ENCODE results near the gene GRAMD1B. TPM values are rescaled to one million over a fixed set of nuclear protein-coding genes. Genes with fewer than 3 reads are reported as not detected.

The GRAMD1B gene
- total RNA-seq, 1 donor from 2014 or later, result 31.8 TPM

DNA sequence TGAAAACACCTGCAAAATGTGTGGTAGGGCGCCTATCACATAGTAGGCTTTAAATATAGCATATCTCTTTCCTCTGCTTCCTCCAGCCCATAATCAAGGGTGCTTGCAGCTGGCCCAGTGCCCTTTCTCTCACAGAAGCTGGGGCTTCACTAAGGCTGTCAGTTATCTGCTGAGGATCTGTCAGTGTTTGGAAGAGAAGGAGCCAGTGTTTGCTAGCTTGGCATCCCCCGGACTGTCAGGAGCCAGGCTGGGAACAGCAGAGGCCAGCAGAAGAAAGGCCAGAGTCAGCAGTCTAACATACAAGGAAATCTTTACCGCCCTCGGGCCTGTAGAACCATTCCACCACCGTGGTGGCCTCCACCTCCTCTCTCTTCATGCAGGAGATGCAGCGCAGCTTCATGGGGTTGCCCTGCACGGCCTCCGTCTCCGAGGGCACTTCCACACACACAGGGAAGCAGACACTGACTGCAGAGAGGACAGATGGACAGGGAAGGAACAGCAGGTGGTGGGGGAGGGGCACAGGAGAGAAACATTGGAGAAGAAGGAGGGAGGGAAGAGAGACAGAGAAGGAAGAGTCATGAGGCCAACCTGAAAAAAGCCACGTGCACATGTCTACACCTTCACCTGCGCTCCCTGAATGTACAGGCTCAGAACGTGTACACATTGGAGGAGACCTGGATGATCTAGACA lies 215.4 kb downstream of the GRAMD1B start:
- Histone ChIP-seq H3K4me3 (no peak overlapping the region), H3K36me3 (no peaks in the 10 kb centered on the region), H3K4me1 (no peaks in the 10 kb centered on the region), H3K9me3 (replicated peaks) (no peaks in the 10 kb centered on the region), H3K27ac (replicated peaks) (no peak overlapping the region), H3K27me3 (ENCODE audit: low read depth) (peaks cover 20% of the 10 kb centered on the region)
- TF ChIP-seq, protein P1, sequence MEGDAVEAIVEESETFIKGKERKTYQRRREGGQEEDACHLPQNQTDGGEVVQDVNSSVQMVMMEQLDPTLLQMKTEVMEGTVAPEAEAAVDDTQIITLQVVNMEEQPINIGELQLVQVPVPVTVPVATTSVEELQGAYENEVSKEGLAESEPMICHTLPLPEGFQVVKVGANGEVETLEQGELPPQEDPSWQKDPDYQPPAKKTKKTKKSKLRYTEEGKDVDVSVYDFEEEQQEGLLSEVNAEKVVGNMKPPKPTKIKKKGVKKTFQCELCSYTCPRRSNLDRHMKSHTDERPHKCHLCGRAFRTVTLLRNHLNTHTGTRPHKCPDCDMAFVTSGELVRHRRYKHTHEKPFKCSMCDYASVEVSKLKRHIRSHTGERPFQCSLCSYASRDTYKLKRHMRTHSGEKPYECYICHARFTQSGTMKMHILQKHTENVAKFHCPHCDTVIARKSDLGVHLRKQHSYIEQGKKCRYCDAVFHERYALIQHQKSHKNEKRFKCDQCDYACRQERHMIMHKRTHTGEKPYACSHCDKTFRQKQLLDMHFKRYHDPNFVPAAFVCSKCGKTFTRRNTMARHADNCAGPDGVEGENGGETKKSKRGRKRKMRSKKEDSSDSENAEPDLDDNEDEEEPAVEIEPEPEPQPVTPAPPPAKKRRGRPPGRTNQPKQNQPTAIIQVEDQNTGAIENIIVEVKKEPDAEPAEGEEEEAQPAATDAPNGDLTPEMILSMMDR (IDR thresholded peaks at IDR 0.05; ENCODE audit: borderline replicate concordance), result no peak
- no peak for DNase-seq
- intact Hi-C loops (cut with micrococcal nuclease), result no loop called here

DNA sequence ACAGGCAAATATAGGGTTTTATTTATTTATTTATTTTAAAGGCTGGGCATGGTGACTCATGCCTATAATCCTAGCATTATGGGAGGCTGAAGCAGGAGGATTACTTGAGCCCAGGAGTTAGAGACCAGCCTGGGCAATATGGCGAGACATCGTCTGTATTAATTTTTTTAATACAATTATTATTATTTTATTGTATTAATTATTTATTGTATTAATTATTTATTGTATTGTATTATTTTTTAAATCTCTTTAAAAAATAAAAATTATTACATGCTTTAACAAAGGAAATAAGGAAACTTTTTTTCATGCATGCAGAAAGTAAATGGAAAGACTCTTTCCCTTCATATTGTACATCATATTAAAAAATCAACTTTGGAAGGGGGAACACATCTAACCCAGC lies 220.8 kb downstream of the GRAMD1B start:
- TF ChIP-seq, protein P1 (IDR thresholded peaks at IDR 0.05; ENCODE audit: borderline replicate concordance), result no peak
- Histone ChIP-seq H3K36me3 (no peaks in the 10 kb centered on the region), H3K4me3 (no peak overlapping the region), H3K4me1 (peaks cover 27% of the 10 kb centered on the region), H3K27ac (replicated peaks) (no peak overlapping the region), H3K9me3 (replicated peaks) (no peaks in the 10 kb centered on the region), H3K27me3 (ENCODE audit: low read depth) (peaks cover 39% of the 10 kb centered on the region)
- intact Hi-C loops (cut with micrococcal nuclease), result no loop called here
- DNase-seq, result no peak

DNA sequence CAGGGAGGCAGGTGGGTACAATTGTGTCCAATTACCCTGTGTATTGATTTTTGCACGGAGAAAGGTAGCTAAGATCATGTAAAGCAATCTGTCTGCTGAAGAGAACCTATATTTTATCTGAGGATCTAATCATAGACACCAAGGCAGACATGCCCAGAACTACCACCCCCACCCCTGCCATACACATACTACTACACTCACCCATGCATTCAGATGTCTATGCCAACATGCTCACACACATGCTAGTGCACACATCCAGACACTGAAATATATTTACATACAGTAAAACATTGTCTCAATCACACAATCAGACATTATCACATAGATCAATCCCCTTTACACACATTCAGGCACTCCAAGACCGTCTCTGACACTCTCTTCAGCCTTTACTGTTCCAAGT lies 222.5 kb downstream of the GRAMD1B start:
- TF ChIP-seq, protein P1 (IDR thresholded peaks at IDR 0.05; ENCODE audit: borderline replicate concordance), result no peak
- Histone ChIP-seq H3K27ac (replicated peaks) (no peak overlapping the region), H3K27me3 (ENCODE audit: low read depth) (peaks cover 39% of the 10 kb centered on the region), H3K4me3 (no peak overlapping the region), H3K9me3 (replicated peaks) (no peaks in the 10 kb centered on the region), H3K4me1 (peaks cover 27% of the 10 kb centered on the region), H3K36me3 (no peaks in the 10 kb centered on the region)
- DNase-seq, result no peak
- intact Hi-C loops (cut with micrococcal nuclease), result no loop called here

DNA sequence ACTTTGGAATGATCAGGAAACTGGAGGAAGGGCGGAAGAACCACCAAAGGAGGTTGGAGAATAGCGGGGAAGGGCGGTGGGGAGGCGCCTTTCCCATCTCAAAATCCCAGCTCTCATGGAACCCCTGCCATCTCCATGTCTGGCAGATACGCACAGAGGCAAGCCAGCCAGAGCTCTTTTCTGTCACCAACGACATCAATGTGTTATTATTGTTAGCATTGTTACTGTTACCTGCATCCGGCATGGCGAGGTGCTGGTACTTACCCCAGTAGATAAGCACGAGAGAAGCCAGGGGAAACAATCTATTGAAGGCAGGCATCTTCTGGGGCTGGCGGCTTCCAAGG lies 223.4 kb downstream of the GRAMD1B start:
- Histone ChIP-seq H3K4me1 (peaks cover 27% of the 10 kb centered on the region), H3K9me3 (replicated peaks) (no peaks in the 10 kb centered on the region), H3K27ac (replicated peaks) (peak overlapping the region; percentile 81), H3K27me3 (ENCODE audit: low read depth) (peaks cover 39% of the 10 kb centered on the region), H3K4me3 (peak overlapping the region; percentile 76), H3K36me3 (no peaks in the 10 kb centered on the region)
- intact Hi-C loops (cut with micrococcal nuclease), result no loop called here
- TF ChIP-seq, protein P1 (IDR thresholded peaks at IDR 0.05; ENCODE audit: borderline replicate concordance), result no peak
- no peak for DNase-seq

DNA sequence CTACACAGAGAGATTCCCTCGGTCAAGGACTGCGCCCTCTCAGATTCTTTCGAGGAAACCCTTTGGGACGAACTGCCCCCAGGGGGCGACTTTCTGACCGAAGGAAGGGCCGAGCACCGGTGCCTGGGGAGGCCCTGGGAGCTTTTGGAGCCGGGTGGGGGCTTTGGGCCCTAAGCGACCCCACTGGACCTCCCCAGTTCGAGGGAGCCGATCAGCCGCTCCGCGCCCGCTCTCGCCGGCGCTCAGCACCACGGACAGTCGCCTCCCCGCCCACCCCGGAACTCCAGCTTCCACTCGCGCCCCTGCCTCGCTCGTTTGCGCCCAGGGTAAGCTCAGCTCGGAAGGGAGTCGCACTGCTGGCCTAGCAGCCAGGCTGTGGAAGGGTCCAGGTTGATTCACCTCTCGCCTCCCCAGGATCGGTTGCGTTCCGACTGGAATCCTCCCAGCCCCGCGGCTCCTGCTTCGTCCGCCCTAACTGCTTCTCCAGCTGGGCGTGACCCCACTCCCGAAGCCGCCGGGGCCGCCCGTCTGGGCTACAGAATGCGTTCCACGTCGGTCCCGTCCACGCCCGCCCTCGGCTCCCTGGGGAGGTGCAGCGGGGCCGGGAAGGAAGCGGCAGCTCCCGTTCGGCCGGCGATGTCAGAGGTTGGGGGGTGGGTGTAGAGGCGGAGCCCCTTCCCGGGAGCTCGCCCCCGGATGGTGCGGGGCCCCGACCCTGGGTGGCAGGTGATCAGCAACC lies 223.9 kb downstream of the GRAMD1B start:
- peaks cover 37% of the 10 kb centered on the region for H3K27me3 ChIP-seq (ENCODE audit: low read depth)
- TF ChIP-seq, protein P1 (IDR thresholded peaks at IDR 0.05; ENCODE audit: borderline replicate concordance), result no peak
- H3K27ac ChIP-seq (replicated peaks), result peak overlapping the region; percentile 81
- intact Hi-C loops (cut with micrococcal nuclease), result no loop called here
- peaks cover 27% of the 10 kb centered on the region for H3K4me1 ChIP-seq
- H3K36me3 ChIP-seq, result no peaks in the 10 kb centered on the region
- peak; percentile 58 for DNase-seq
- H3K4me3 ChIP-seq, result peak overlapping the region; percentile 76
- no peaks in the 10 kb centered on the region for H3K9me3 ChIP-seq (replicated peaks)

Data from left ventricle myocardium inferior (tissue), 1 donor.